ENCODE measurements around the gene LCMT2. TPM values are rescaled to one million over a fixed set of nuclear protein-coding genes. Genes with fewer than 3 reads are reported as not detected.
A peak's percentile ranks its signal among the peaks of the same experiment; 100 is the strongest.

LCMT2 gene
- polyA plus RNA-seq, 6 donors from 2014 or later, result 1.8 to 5.9 (median 4.7) TPM

DNA sequence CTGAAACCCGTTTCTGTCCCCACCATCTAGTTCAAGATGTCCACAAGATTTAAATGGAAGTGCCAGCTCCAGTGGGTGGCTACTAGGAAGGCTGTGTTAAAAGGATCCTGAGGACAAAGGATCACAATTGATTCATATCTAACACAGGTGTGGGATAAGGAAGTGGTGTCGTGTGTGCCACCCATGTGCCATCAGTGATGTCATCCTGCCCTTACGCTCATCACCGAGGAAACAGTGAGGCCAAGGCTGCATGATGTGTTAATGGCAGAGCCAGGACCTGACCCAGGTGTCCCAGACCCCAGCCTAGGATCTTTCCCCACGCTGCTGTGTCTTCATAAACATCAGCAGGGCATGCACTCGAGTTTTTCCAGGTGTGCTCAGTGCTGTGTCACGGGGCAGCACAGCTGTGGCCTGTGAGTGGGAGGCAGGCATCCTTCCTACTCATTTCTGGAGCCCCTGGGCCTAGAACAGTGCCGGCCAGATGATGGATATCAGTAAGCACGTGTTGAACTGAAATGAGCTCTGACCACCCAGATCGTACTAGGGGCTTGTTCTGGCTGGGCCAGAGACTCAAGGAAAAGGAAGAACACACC, 53.0 kb downstream of the LCMT2 start:
- Mint-ChIP-seq H3K9me3 (peaks cover 0 to 4% (median under 1%) of the 10 kb centered on the region in 7 donors), H3K27ac (peak overlapping the region in 3 of 6 donors; percentile 28 to 68 (median 64)), H3K36me3 (peaks cover 0 to 2% of the 10 kb centered on the region in 2 donors), H3K4me1 (peaks cover 2 to 9% (median 8%) of the 10 kb centered on the region in 3 donors), H3K4me3 (no peak overlapping the region), H3K27me3 (no peaks in the 10 kb centered on the region)
- no peak for DNase-seq
- ATAC-seq (ENCODE audit: low read depth in 2 of 2), result peak in 1 of 2 donors; percentile 51

DNA sequence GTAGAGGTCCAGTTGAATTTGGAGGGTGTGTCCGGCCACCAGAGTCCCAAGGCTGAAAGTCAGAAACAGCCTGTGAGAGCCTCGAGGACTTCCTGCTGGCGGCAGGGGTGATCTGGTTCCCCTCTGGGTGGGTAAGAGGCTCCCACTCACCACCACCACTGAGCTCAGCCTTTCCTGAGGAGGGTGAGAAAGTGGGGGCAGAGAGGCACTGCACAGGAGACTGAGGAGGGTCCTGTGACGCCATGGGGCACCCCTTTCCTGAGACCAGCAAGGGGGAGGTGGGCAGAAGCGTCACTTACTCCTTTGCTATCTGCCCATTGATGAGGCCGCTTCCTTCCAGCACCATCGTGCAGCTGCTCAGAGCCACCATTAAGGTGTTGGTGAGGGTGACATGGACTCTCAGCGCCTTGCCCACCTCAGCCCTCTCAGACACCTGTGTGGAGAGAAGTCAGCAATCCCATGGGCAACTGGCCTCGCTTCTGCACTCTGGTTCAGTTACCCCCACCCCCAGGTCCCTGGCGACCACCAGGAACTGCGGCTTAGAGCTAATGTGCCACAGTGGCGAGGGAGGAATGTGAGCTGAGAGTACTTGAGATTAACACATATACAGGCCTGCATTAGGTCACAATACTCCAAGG, 53.7 kb downstream of the LCMT2 start:
- no peak for DNase-seq
- Mint-ChIP-seq H3K4me3 (no peak overlapping the region), H3K36me3 (peaks cover 0 to 5% of the 10 kb centered on the region in 2 donors), H3K9me3 (peaks cover 0 to 10% (median 7%) of the 10 kb centered on the region in 7 donors), H3K4me1 (peaks cover 2 to 9% (median 8%) of the 10 kb centered on the region in 3 donors), H3K27me3 (no peaks in the 10 kb centered on the region), H3K27ac (peak overlapping the region in 2 of 6 donors; percentile 64 to 68)
- no peak for ATAC-seq (ENCODE audit: low read depth in 2 of 2)

DNA sequence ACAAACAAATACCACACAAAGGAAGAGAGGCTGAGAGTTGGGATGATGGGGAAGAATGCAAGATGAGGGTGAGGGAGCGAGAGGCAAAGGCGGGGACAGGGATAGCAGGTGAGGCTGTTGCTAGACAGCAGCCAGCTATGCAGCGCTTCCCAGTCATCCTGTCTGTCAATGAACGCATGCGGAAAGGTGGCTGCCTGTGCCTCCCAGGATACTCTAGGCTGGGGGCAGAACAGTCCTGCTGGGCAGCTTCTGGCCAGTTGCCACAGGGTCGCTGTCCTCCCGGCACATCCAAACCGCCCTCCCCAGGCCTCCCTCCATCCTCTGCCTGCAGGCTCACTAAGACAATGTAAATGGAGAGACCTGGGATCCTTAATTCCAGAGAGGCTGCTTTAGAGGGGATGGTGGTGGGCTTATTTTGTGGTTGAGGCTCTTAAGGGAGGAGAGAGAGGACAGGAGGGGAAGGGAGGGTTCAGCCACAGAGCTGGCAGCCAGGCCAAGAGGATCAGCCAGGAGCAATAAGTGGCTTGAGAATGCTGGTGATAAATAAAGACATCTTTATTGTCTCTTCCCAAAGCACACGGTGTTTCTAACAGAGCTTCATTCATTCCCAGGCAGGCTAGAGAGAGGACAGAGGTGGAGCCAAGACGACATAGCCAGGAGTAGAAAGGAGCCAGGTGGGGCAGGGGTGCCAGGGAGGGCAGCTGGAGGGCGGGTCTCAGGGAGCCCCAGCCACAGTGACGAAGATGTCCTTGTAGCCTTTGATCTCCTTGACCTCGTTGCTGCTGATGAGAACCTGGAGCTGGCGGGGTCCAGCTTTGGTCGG, 54.4 kb downstream of the LCMT2 start:
- Mint-ChIP-seq H3K9me3 (peaks cover 0 to 10% (median 7%) of the 10 kb centered on the region in 7 donors), H3K36me3 (peaks cover 0 to 5% of the 10 kb centered on the region in 2 donors), H3K4me3 (no peak overlapping the region), H3K4me1 (peaks cover 8 to 14% (median 12%) of the 10 kb centered on the region in 3 donors), H3K27me3 (no peaks in the 10 kb centered on the region), H3K27ac (peak overlapping the region in 3 of 6 donors; percentile 26 to 72 (median 43))
- DNase-seq (no peak), ATAC-seq (ENCODE audit: low read depth in 2 of 2) (no peak)

DNA sequence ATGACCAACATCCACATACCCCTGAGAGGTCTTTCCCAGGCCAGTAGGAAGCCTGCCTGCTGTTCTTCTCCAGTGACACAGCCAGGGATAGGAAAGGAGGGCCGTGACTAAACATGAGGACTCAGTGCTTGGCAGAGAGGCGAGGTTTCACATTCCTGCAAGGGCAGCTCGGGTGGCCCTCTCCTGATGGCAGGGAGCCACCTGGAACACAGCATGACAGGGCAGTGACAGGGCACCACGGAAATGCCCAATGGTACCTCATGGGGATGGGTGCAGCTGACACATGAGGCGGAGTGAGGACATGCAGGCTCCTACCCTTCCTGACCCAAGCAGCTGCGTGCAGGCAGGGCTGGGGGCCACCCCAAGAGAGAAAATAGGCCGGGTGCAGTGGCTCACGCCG, 56.2 kb downstream of the LCMT2 start:
- no peaks in the 10 kb centered on the region for H3K27me3 Mint-ChIP-seq
- H3K4me3 Mint-ChIP-seq, result no peak overlapping the region
- ATAC-seq (ENCODE audit: low read depth in 2 of 2), result no peak
- no peak for DNase-seq
- H3K27ac Mint-ChIP-seq, result peak overlapping the region in 2 of 6 donors; percentile 47 to 59
- H3K36me3 Mint-ChIP-seq, result peaks cover 0 to 13% of the 10 kb centered on the region in 2 donors
- H3K9me3 Mint-ChIP-seq, result peaks cover 3 to 10% (median 7%) of the 10 kb centered on the region in 7 donors
- H3K4me1 Mint-ChIP-seq, result peaks cover 27 to 33% (median 30%) of the 10 kb centered on the region in 3 donors

Other genes starting within 250 kb of the LCMT2 start
- gene UBR1, start 224.5 kb downstream of the LCMT2 start, polyA plus RNA-seq (ENCODE audit: low read depth in 6 of 6), result 10 to 100 TPM; 16.7 to 32.8 (median 20.5) TPM
- 10 to 100 TPM; 17.2 to 27.8 (median 25.2) TPM for gene TMEM62, start 197.0 kb downstream of the LCMT2 start, polyA plus RNA-seq (ENCODE audit: low read depth in 6 of 6)
- 100 to 1,000 TPM; 188 to 255 (median 234) TPM for gene CCNDBP1, start 145.2 kb downstream of the LCMT2 start, polyA plus RNA-seq (ENCODE audit: low read depth in 6 of 6)
- gene EPB42, start 109.6 kb downstream of the LCMT2 start, polyA plus RNA-seq (ENCODE audit: low read depth in 6 of 6), result under 1 TPM in 1 of 6 donors, not detected in 5; 0.17 TPM
- not detected for gene TGM5, start 63.6 kb downstream of the LCMT2 start, polyA plus RNA-seq (ENCODE audit: low read depth in 6 of 6)
- not detected for gene TGM7, start 28.3 kb downstream of the LCMT2 start, polyA plus RNA-seq (ENCODE audit: low read depth in 6 of 6)
- 10 to 100 TPM in 2 of 6 donors, 1 to 10 TPM in 4; 3.9 to 14.2 (median 9.7) TPM for gene ZSCAN29, start 40.5 kb upstream of the LCMT2 start, polyA plus RNA-seq (ENCODE audit: low read depth in 6 of 6)
- gene TUBGCP4, start 40.5 kb upstream of the LCMT2 start, polyA plus RNA-seq (ENCODE audit: low read depth in 6 of 6), result 10 to 100 TPM in 5 of 6 donors, 1 to 10 TPM in 1; 3.1 to 16.5 (median 11.3) TPM
- gene TP53BP1, start 162.6 kb upstream of the LCMT2 start, polyA plus RNA-seq (ENCODE audit: low read depth in 6 of 6), result 10 to 100 TPM in 4 of 6 donors, 1 to 10 TPM in 2; 9.2 to 13.7 (median 11.4) TPM
- under 1 TPM in 3 of 6 donors, not detected in 3; 0.03 to 0.29 (median 0.05) TPM for gene MAP1A, start 187.0 kb upstream of the LCMT2 start, polyA plus RNA-seq (ENCODE audit: low read depth in 6 of 6)

Measured in naive B cell (primary cell).